Vagina (tissue), 2 donors: ENCODE measurements around the gene CEP152. TPM values are rescaled to one million over a fixed set of nuclear protein-coding genes. Genes with fewer than 3 reads are reported as not detected.

Experiments used
- DNase-seq, 2 donors: peaks; one replicate each; pipeline ENCODE4 v3.0.0-alpha.2; 2017; ENCODE audit errors: extremely low spot score in 2 of 2
- H3K27ac ChIP-seq: fragments of 200-600 bp; sonication (generic); one replicate; pipeline ENCODE4 v1.5.1; 2019
- H3K27me3 ChIP-seq: fragments of 200-600 bp; sonication (generic); one replicate; pipeline ENCODE4 v1.5.1; 2019
- H3K36me3 ChIP-seq, 2 donors: fragments of 200-600 bp; sonication (generic); one replicate each; pipeline ENCODE4 v1.5.1; 2017 to 2019
- H3K4me1 ChIP-seq: fragments of 200-600 bp; sonication (generic); one replicate; pipeline ENCODE4 v1.5.1; 2019
- H3K4me3 ChIP-seq, 2 donors: fragments of 200-600 bp; sonication (generic); 1 replicate in 1 of 2; 2 replicates in 1 of 2; pipeline ENCODE4 v1.5.1; 2016 to 2019
- H3K9me3 ChIP-seq: fragments of 200-600 bp; sonication (generic); one replicate; pipeline ENCODE4 v1.5.1; 2019
- POLR2A ChIP-seq, 2 donors: fragments of 450-650 bp; IDR thresholded peaks; one replicate each; pipeline ENCODE4 v1.6.1; 2017; ENCODE audit warnings: antibody characterized with exemption in 2 of 2, mild to moderate bottlenecking in 2 of 2, moderate library complexity in 2 of 2
- POLR2AphosphoS5 ChIP-seq, 2 donors: sonication (generic); formaldehyde crosslinking; IDR thresholded peaks; one replicate each; pipeline ENCODE4 v1.9.0; 2017; ENCODE audit warnings: antibody characterized with exemption in 2 of 2, mild to moderate bottlenecking in 2 of 2, low read depth in 1 of 2; ENCODE audit not compliant: insufficient read depth in 1 of 2
- intact Hi-C: fragments of 100-400 bp; cut with DNase I; formaldehyde crosslinking; loops from one replicate; pipeline ENCODE4 v1.15.1; 2023
- total RNA-seq: library from RNA; depleted of rRNA; stranded (reverse); fragments of >200 nt; gene quantifications from one replicate; pipeline ENCODE4 v1.2.3, GENCODE V29; 2016
- TF ChIP-seq, protein P1 (sequence below), 3 experiments: fragments of 450-650 bp in 2 of 3; fragments of 200-600 bp in 1 of 3; sonication (generic) in 1 of 3; IDR thresholded peaks; one replicate each; pipeline ENCODE4 v1.5.1; 2017 to 2019; ENCODE audit warnings: antibody characterized with exemption in 3 of 3, mild to moderate bottlenecking in 2 of 3, moderate library complexity in 2 of 3

Gene CEP152
- total RNA-seq, 1 donor from 2014 or later: 4.4 TPM

DNA sequence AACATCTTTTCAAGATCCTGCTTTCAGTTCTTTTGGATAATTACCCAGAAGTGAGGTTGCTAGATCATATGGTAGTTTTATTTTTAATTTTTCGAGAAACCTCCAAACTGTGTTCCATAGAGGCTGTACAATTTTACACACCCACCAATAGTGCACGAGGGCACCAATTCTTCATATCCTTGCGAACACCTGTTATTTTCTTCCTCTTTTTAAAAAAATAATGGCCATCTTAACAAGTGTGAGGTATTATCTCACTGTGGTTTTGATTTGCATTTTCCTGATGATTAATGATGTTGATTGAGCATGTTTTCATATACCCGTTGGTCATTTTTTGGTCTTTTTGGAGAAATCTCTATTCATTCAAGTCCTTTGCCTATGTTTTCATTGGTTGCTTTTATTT lies 17.6 kb upstream of the CEP152 start:
- no peak for DNase-seq
- TF ChIP-seq, protein P1, sequence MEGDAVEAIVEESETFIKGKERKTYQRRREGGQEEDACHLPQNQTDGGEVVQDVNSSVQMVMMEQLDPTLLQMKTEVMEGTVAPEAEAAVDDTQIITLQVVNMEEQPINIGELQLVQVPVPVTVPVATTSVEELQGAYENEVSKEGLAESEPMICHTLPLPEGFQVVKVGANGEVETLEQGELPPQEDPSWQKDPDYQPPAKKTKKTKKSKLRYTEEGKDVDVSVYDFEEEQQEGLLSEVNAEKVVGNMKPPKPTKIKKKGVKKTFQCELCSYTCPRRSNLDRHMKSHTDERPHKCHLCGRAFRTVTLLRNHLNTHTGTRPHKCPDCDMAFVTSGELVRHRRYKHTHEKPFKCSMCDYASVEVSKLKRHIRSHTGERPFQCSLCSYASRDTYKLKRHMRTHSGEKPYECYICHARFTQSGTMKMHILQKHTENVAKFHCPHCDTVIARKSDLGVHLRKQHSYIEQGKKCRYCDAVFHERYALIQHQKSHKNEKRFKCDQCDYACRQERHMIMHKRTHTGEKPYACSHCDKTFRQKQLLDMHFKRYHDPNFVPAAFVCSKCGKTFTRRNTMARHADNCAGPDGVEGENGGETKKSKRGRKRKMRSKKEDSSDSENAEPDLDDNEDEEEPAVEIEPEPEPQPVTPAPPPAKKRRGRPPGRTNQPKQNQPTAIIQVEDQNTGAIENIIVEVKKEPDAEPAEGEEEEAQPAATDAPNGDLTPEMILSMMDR (IDR thresholded peaks at IDR 0.05): no peak
- TF ChIP-seq POLR2AphosphoS5 (IDR thresholded peaks at IDR 0.05; ENCODE audit: insufficient read depth in 1 of 2, low read depth in 1 of 2): no peak
- no peak for TF ChIP-seq POLR2A (IDR thresholded peaks at IDR 0.05)
- Histone ChIP-seq H3K4me1 (no peaks in the 10 kb centered on the region), H3K9me3 (no peaks in the 10 kb centered on the region), H3K27me3 (no peaks in the 10 kb centered on the region), H3K4me3 (no peak overlapping the region), H3K36me3 (no peaks in the 10 kb centered on the region), H3K27ac (no peak overlapping the region)
- intact Hi-C loops: no loop called here

GRCh38 chr15:48825075-48825474 lies 14.2 kb upstream of the CEP152 start:
- TF ChIP-seq, protein P1 (IDR thresholded peaks at IDR 0.05): no peak
- intact Hi-C loops: no loop called here
- no peaks in the 10 kb centered on the region for H3K36me3 ChIP-seq
- no peaks in the 10 kb centered on the region for H3K9me3 ChIP-seq
- no peak for DNase-seq
- no peak overlapping the region for H3K27ac ChIP-seq
- no peaks in the 10 kb centered on the region for H3K4me1 ChIP-seq
- no peak overlapping the region for H3K4me3 ChIP-seq
- H3K27me3 ChIP-seq: no peaks in the 10 kb centered on the region

DNA sequence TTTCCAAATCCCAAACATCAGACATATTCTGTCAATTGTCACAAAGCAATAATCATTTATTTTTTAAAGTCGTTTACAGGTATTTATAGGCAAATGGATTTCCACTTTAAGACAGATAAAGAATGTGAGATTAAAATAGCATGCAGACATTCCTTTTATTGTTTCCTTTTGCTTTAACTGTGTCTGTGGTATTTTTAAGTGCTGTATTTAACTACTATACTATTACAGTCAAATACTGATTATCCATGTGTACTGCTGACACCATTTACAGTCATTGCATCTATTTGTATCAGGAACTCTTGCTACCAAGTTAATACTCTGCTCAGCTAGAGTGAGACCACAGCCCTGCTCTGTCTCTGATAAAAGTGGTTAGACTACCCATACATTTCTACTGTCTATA lies 12.8 kb upstream of the CEP152 start:
- TF ChIP-seq, protein P1 (IDR thresholded peaks at IDR 0.05): no peak
- TF ChIP-seq POLR2AphosphoS5 (IDR thresholded peaks at IDR 0.05; ENCODE audit: insufficient read depth in 1 of 2, low read depth in 1 of 2) (no peak), POLR2A (IDR thresholded peaks at IDR 0.05) (no peak)
- intact Hi-C loops: no loop called here
- H3K36me3 ChIP-seq: no peaks in the 10 kb centered on the region
- no peaks in the 10 kb centered on the region for H3K4me1 ChIP-seq
- DNase-seq: no peak
- no peaks in the 10 kb centered on the region for H3K27me3 ChIP-seq
- H3K9me3 ChIP-seq: no peaks in the 10 kb centered on the region
- H3K27ac ChIP-seq: no peak overlapping the region
- no peak overlapping the region for H3K4me3 ChIP-seq

GRCh38 chr15:48823237-48823636 lies 12.4 kb upstream of the CEP152 start:
- H3K27me3 ChIP-seq: no peaks in the 10 kb centered on the region
- no peak for TF ChIP-seq POLR2AphosphoS5 (IDR thresholded peaks at IDR 0.05; ENCODE audit: insufficient read depth in 1 of 2, low read depth in 1 of 2)
- TF ChIP-seq, protein P1 (IDR thresholded peaks at IDR 0.05): no peak
- no peak for TF ChIP-seq POLR2A (IDR thresholded peaks at IDR 0.05)
- H3K27ac ChIP-seq: no peak overlapping the region
- intact Hi-C loops: no loop called here
- H3K36me3 ChIP-seq: no peaks in the 10 kb centered on the region
- no peak overlapping the region for H3K4me3 ChIP-seq
- no peaks in the 10 kb centered on the region for H3K4me1 ChIP-seq
- no peaks in the 10 kb centered on the region for H3K9me3 ChIP-seq
- DNase-seq: no peak

DNA sequence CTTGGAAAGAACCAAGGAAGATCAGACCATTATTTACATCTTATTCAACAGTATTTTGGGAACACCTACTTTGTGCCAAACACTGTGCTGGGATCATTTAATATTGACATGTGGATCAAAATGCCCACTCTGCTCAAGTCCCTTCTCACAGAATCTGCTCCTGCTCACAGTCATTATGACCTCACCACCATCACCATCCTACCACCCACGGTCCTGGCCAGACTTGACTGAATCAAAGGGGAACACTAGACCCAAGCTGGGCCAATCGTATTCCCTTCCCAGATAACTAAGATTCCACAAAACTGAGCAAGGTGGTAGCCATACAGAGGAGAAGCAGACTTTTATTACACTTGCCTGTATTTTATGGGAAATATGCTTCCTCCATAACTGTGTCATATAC lies 3.4 kb upstream of the CEP152 start:
- Histone ChIP-seq H3K4me3 (no peak overlapping the region), H3K27me3 (no peaks in the 10 kb centered on the region)
- intact Hi-C loops: no loop called here

More for the DNA sequence above, 3.4 kb upstream of the CEP152 start:
- Histone ChIP-seq H3K27ac (no peak overlapping the region), H3K36me3 (no peaks in the 10 kb centered on the region), H3K4me1 (peaks cover 19% of the 10 kb centered on the region), H3K9me3 (no peaks in the 10 kb centered on the region)
- TF ChIP-seq, protein P1 (IDR thresholded peaks at IDR 0.05): no peak
- TF ChIP-seq POLR2AphosphoS5 (IDR thresholded peaks at IDR 0.05; ENCODE audit: insufficient read depth in 1 of 2, low read depth in 1 of 2) (no peak), POLR2A (IDR thresholded peaks at IDR 0.05) (no peak)
- no peak for DNase-seq
